Stomach smooth muscle (tissue), 2 donors: Measurements from ENCODE around the gene RPL28.

ENCODE experiments used
- H3K27ac ChIP-seq: one replicate; pipeline ENCODE4 v1.7.0; 2013; ENCODE audit warnings: mild to moderate bottlenecking, low read length, inconsistent platforms
- H3K27me3 ChIP-seq, 2 donors: one replicate each; pipeline ENCODE4 v1.7.0; 2013; ENCODE audit warnings: low read length in 2 of 2; ENCODE audit not compliant: insufficient read depth in 2 of 2, control insufficient read depth in 1 of 2
- H3K36me3 ChIP-seq, 2 donors: one replicate each; pipeline ENCODE4 v1.7.0; 2013; ENCODE audit warnings: low read length in 2 of 2; ENCODE audit not compliant: control insufficient read depth in 2 of 2, insufficient read depth in 2 of 2
- H3K4me1 ChIP-seq: one replicate; pipeline ENCODE4 v1.7.0; 2013; ENCODE audit warnings: low read length; ENCODE audit not compliant: control insufficient read depth, insufficient read depth
- H3K4me3 ChIP-seq, 2 donors: one replicate each; pipeline ENCODE4 v1.7.0; 2013; ENCODE audit warnings: low read length in 2 of 2
- H3K9ac ChIP-seq, 2 donors: one replicate each; pipeline ENCODE4 v1.7.0; 2013; ENCODE audit warnings: low read length in 2 of 2, mild to moderate bottlenecking in 1 of 2
- H3K9me3 ChIP-seq, 2 donors: one replicate each; pipeline ENCODE4 v1.7.0; 2013; ENCODE audit warnings: low read length in 2 of 2; ENCODE audit not compliant: control insufficient read depth in 2 of 2
- donor health status: healthy.
- donor health status: Pancreatic carcinoma.

RPL28 gene

GRCh38 chr19:55345818-55346724 is 39.7 kb upstream of the RPL28 start:
- no peaks in the 10 kb centered on the region for H3K9me3 ChIP-seq
- no peak overlapping the region for H3K4me3 ChIP-seq
- H3K27ac ChIP-seq, result no peak overlapping the region
- no peak overlapping the region for H3K9ac ChIP-seq
- H3K27me3 ChIP-seq, result peaks cover 4 to 11% of the 10 kb centered on the region in 2 donors
- peaks cover 4% of the 10 kb centered on the region in 2 donors for H3K36me3 ChIP-seq
- peaks cover 14% of the 10 kb centered on the region for H3K4me1 ChIP-seq

GRCh38 chr19:55346725-55347441 is 38.8 kb upstream of the RPL28 start:
- Histone ChIP-seq H3K9me3 (no peaks in the 10 kb centered on the region), H3K27ac (no peak overlapping the region), H3K36me3 (peaks cover 4% of the 10 kb centered on the region in 2 donors), H3K4me1 (peaks cover 8% of the 10 kb centered on the region), H3K4me3 (no peak overlapping the region), H3K9ac (no peak overlapping the region), H3K27me3 (peaks cover 12 to 17% of the 10 kb centered on the region in 2 donors)

- no peaks in the 10 kb centered on the region for H3K9me3 ChIP-seq
- H3K9ac ChIP-seq, result no peak overlapping the region
- peaks cover 8% of the 10 kb centered on the region for H3K4me1 ChIP-seq
- no peak overlapping the region for H3K27ac ChIP-seq
- H3K4me3 ChIP-seq, result no peak overlapping the region
- H3K36me3 ChIP-seq, result peaks cover 2 to 3% of the 10 kb centered on the region in 2 donors
- H3K27me3 ChIP-seq, result peaks cover 18 to 24% of the 10 kb centered on the region in 2 donors
These were observed 38.2 kb upstream of the RPL28 start for GRCh38 chr19:55347442-55348009.

- Histone ChIP-seq H3K36me3 (no peaks in the 10 kb centered on the region), H3K9me3 (no peaks in the 10 kb centered on the region), H3K27ac (no peak overlapping the region), H3K4me1 (peaks cover 11% of the 10 kb centered on the region), H3K27me3 (peaks cover 28 to 33% of the 10 kb centered on the region in 2 donors), H3K9ac (no peak overlapping the region), H3K4me3 (no peak overlapping the region)
These were observed 37.3 kb upstream of the RPL28 start for GRCh38 chr19:55348317-55349034.

- H3K4me3 ChIP-seq, result no peak overlapping the region
- peaks cover 39 to 50% of the 10 kb centered on the region in 2 donors for H3K27me3 ChIP-seq
- H3K9ac ChIP-seq, result no peak overlapping the region
- H3K9me3 ChIP-seq, result no peaks in the 10 kb centered on the region
- no peaks in the 10 kb centered on the region for H3K36me3 ChIP-seq
- H3K27ac ChIP-seq, result no peak overlapping the region
- H3K4me1 ChIP-seq, result peaks cover 10% of the 10 kb centered on the region
These were observed 35.0 kb upstream of the RPL28 start for GRCh38 chr19:55350620-55351315.

GRCh38 chr19:55352040-55352439 is 33.7 kb upstream of the RPL28 start:
- H3K4me1 ChIP-seq, result peaks cover 6% of the 10 kb centered on the region
- no peak overlapping the region for H3K9ac ChIP-seq
- peaks cover 42 to 50% of the 10 kb centered on the region in 2 donors for H3K27me3 ChIP-seq
- H3K27ac ChIP-seq, result no peak overlapping the region
- H3K36me3 ChIP-seq, result no peaks in the 10 kb centered on the region
- no peak overlapping the region for H3K4me3 ChIP-seq
- no peaks in the 10 kb centered on the region for H3K9me3 ChIP-seq

GRCh38 chr19:55352549-55353145 is 33.1 kb upstream of the RPL28 start:
- Histone ChIP-seq H3K4me3 (no peak overlapping the region), H3K9ac (no peak overlapping the region), H3K36me3 (no peaks in the 10 kb centered on the region), H3K9me3 (no peaks in the 10 kb centered on the region), H3K27me3 (peaks cover 46 to 50% of the 10 kb centered on the region in 2 donors), H3K4me1 (peaks cover 6% of the 10 kb centered on the region), H3K27ac (no peak overlapping the region)

- no peak overlapping the region for H3K27ac ChIP-seq
- no peaks in the 10 kb centered on the region for H3K36me3 ChIP-seq
- H3K9ac ChIP-seq, result no peak overlapping the region
- peaks cover 6% of the 10 kb centered on the region for H3K4me1 ChIP-seq
- no peaks in the 10 kb centered on the region for H3K9me3 ChIP-seq
- H3K4me3 ChIP-seq, result peak overlapping the region; percentile 38 to 62
- peaks cover 46 to 50% of the 10 kb centered on the region in 2 donors for H3K27me3 ChIP-seq
These were observed 32.4 kb upstream of the RPL28 start for GRCh38 chr19:55353356-55353802.

GRCh38 chr19:55353803-55354697 is 31.7 kb upstream of the RPL28 start:
- Histone ChIP-seq H3K4me3 (peak overlapping the region; percentile 38 to 62), H3K9ac (no peak overlapping the region), H3K9me3 (no peaks in the 10 kb centered on the region), H3K27me3 (peaks cover 46 to 50% of the 10 kb centered on the region in 2 donors), H3K36me3 (no peaks in the 10 kb centered on the region), H3K4me1 (peaks cover 6% of the 10 kb centered on the region), H3K27ac (no peak overlapping the region)
